ENCODE measurements around the gene NUPR1.

GRCh38 chr16:28543072-28543471 is 4.3 kb upstream of the NUPR1 start:
- TF ChIP-seq CTCF (optimal IDR thresholded peaks at IDR 0.05 in 1 of 3, IDR thresholded peaks at IDR 0.05 in 1 of 3, conservative IDR thresholded peaks at IDR 0.05 in 1 of 3; ENCODE audit: extremely low read depth in 1 of 3, insufficient read depth in 2 of 3, low read length in 3 of 3) (no peak), EZH2 (IDR thresholded peaks at IDR 0.05; ENCODE audit: low read length) (no peak)
